GM12801 (cell line): ENCODE data around the gene ZFAND2B.

Experiments
- TF ChIP-seq, protein P1 (sequence below): IDR thresholded peaks from one replicate; pipeline ENCODE4 v1.5.1; 2011; ENCODE audit warnings: control low read depth; ENCODE audit not compliant: insufficient read length; ENCODE audit errors: extremely low read depth

The ZFAND2B gene

DNA sequence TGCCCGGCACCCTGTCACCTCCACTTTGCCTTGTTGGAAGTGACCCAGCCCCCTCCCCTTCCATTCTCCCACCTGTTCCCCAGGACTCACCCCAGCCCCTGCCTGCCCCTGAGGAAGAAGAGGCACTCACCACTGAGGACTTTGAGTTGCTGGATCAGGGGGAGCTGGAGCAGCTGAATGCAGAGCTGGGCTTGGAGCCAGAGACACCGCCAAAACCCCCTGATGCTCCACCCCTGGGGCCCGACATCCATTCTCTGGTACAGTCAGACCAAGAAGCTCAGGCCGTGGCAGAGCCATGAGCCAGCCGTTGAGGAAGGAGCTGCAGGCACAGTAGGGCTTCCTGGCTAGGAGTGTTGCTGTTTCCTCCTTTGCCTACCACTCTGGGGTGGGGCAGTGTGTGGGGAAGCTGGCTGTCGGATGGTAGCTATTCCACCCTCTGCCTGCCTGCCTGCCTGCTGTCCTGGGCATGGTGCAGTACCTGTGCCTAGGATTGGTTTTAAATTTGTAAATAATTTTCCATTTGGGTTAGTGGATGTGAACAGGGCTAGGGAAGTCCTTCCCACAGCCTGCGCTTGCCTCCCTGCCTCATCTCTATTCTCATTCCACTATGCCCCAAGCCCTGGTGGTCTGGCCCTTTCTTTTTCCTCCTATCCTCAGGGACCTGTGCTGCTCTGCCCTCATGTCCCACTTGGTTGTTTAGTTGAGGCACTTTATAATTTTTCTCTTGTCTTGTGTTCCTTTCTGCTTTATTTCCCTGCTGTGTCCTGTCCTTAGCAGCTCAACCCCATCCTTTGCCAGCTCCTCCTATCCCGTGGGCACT, 24.0 kb upstream of the ZFAND2B start:
- TF ChIP-seq, protein P1, sequence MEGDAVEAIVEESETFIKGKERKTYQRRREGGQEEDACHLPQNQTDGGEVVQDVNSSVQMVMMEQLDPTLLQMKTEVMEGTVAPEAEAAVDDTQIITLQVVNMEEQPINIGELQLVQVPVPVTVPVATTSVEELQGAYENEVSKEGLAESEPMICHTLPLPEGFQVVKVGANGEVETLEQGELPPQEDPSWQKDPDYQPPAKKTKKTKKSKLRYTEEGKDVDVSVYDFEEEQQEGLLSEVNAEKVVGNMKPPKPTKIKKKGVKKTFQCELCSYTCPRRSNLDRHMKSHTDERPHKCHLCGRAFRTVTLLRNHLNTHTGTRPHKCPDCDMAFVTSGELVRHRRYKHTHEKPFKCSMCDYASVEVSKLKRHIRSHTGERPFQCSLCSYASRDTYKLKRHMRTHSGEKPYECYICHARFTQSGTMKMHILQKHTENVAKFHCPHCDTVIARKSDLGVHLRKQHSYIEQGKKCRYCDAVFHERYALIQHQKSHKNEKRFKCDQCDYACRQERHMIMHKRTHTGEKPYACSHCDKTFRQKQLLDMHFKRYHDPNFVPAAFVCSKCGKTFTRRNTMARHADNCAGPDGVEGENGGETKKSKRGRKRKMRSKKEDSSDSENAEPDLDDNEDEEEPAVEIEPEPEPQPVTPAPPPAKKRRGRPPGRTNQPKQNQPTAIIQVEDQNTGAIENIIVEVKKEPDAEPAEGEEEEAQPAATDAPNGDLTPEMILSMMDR: no peak

DNA sequence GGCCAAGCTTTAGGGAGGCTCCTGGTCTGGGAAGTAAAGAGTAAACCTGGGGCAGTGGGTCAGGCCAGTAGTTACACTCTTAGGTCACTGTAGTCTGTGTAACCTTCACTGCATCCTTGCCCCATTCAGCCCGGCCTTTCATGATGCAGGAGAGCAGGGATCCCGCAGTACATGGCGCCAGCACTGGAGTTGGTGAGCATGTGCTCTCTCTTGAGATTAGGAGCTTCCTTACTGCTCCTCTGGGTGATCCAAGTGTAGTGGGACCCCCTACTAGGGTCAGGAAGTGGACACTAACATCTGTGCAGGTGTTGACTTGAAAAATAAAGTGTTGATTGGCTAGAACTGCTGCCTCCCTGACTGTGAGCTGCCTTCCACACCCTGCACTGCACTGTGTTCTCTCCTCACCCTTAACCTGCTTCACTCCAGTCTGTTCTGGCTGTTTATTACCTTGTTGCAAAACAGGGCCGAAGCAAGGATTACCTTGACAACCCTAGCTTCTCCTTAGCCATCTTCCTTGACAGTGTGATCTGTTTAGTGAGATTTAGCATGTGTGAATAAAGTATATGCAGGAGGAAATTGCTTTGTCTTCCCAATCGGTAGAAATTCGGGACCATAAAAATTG, 23.3 kb upstream of the ZFAND2B start:
- TF ChIP-seq, protein P1: no peak

DNA sequence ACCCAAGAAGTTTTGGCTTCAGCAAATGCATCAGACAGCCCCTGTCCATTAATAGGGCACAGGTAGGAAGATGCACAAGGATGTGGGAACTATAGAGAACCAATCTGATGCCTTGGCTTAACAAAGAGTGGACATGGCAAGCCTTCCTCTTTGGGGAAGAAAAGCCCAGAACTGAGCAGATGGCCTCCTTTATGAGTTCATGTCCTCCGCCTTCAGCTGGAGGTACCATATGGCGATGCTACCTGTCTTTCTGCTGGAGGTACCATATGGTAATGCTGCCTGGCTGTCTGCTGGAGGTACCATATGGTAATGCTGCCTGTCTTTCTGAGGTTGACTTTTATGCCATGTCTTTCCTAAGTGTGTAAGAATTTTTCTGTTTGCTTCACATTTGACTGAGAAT, 22.5 kb upstream of the ZFAND2B start:
- TF ChIP-seq, protein P1: no peak

DNA sequence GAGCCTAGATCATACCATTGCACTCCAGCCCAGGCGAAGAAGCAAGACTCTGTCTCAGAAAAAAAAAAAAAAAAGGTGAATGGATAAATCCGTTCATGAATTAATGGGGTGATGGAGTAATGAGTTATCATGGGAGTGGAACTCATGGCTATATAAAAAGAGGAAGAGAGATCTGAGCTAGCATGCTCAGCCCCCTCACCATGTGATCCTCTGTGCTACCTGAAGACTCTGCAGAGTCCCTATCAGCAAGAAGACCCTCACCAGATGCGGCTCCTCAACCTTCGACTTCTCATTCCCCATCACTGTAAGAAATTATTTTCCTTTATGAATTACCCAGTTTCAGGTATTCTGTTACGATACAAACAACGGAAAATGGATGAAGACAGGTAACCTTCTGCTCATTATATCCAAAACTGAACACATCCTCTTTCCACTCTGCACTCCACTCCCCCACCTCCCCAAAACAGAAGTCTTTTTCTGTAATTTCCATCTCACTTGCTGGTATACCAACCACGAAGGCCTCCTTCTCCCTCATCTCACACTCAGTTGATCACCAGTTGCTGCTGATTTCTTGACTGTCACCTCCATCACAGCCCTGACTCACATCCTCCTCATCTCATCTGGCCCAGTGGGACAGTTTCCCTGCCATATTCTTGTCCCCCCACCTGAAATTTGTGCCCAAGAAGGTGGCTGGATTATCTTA, 19.7 kb upstream of the ZFAND2B start:
- TF ChIP-seq, protein P1: no peak

DNA sequence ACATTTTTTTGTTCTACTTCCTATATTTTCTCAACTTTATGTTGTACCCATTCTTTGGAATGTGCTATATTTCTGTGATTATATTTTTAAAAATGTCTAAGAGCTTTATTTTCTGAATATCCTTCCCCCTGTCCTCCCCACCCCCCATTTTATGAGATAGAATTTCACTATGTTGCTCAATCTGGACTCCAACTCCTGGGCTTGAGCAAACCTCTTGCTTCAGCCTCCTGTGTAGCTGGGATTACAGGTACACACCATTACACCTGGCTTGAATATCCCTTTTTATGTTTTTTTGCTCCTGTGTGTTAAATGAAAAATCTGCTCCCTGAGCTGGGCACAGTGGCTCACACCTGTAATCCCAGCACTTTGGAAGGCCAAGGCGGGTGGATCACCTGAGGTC, 9.2 kb upstream of the ZFAND2B start:
- TF ChIP-seq, protein P1: no peak

DNA sequence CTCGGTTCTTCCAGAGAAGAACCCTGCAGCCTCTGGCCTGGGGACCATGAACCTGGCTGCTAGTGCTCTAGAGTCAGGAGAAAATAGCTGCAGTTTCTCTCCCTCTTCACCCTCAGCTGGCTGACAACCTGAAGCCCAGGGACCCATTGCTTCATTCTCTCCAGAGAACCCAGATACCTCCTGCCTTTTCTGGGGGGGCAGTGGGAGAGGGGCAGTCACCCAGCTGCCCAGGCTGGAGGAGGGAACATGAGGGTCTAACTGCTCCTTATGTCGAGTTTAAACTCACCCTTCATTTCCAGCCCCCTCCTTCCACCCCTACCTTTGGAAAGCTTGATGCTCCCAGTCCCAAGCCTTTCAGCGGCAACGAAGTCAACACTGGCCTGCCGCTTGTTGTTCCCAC, 7.6 kb upstream of the ZFAND2B start:
- TF ChIP-seq, protein P1: no peak

DNA sequence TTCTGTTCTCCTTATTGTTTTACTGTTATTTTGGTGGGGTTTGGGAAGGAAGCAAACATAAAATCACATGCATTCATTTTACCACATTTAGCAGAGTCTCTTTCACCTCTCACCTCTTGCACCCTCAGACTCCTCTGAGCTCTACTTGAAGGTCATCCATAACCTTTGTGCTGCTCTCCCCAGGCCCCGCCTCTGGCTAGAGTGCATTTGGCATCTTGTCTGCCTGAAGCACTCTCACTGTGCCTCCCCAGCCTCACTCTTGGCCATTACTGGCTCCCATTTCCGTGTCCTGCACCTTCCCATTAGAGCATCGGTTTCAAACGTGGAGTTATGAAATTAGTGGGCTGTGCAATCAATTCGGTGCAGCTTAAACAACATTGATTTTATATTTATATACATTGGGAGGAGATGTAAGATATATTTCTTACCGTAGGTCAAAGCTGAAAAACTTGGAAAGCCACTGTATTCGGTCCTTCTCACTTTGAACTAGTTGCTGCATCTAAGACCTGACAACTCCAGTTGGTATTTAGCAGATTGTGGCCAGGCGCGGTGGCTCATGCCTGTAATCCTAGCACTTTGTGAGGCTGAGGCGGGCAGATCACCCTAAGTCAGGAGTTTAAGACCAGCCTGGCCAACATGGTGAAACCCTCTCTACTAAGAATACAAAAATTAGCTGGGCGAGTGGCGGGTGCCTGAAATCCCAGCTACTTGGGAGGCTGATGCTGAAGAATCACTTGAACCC, 6.9 kb upstream of the ZFAND2B start:
- TF ChIP-seq, protein P1: no peak
